HG03565 (cell line): ENCODE measurements around the gene NEK2.
"Not testable (repeated sequence)": the region's sequence is repeated elsewhere in the genome, so short reads cannot be mapped to it uniquely, and the experiment has no call there.

Experiments
- ATAC-seq: cut with Tn5 transposase; IDR thresholded peaks from one replicate; pipeline ENCODE4 v1.9.1; 2021; ENCODE audit warnings: mild to moderate bottlenecking, moderate library complexity; ENCODE audit not compliant: unreplicated experiment

NEK2 gene

DNA sequence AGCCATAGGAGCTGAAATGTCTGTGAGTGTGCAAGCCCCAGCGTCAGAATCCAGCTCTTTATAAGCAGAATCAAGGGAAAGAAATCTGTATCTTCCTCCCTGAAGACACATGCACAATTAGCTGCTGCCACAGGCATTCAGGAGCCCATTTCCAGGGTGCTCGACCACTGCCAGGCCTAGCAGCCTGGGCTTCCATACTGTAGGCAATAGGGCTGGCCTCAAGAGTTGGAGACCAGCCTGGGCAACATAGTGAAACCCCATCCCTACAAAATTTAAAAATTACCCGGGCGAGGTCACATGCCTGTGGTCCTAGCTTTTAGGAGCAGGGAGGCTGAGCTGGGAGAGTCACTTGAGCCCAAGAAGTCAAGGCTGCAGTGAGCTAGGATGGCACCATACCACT, 41.0 kb downstream of the NEK2 start:
- no peak for ATAC-seq

DNA sequence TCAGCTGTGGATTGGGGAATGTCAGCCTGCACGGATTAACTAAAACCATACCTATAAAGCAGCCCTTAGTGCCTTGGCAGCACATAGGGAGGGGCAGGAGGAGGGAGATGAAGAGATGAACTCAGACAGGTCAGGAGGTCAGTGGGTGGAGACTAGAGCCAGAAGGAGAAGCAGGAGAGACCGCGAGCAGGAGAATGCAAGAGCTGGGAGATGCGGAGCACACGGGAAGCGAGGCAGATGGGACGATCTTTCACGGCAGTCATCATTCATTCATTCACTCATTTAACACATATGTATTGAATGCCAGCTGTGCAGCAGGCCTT, 41.9 kb downstream of the NEK2 start:
- no peak for ATAC-seq

DNA sequence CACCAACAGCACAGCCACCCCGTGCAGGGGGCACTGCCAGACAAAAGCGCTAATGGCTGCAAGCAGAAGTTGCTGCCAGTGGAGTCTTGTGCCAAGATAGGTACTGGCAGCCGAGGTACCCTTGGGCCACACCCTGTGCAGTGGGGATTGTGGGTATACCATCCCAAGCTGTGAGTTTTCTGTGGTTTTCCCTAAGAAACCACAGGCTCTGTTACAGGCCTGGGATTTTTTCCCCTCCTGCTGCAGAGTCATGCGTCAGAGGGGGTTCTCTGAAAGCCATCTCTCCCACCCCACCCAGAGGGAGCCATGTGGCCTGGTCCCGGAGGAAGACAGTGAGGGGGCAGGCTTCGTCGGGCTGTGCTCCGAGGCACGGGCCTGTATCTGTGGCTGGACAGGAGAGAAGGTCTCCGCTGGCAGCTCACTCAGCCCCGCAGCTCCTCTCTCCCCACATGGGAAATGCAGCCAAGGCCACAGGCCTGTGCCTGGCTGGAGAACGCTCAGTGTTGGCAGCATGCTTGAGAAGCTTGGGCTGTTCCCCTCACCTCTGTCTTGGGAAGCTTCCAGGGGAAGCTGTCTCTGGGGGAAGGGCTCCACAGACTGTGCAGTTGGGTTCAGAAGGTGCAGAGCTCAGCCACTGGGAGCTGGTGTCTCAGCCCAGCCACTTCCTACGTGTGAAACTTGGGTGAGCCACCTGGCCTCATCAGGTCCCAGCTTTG, 42.5 kb downstream of the NEK2 start:
- no peak for ATAC-seq

DNA sequence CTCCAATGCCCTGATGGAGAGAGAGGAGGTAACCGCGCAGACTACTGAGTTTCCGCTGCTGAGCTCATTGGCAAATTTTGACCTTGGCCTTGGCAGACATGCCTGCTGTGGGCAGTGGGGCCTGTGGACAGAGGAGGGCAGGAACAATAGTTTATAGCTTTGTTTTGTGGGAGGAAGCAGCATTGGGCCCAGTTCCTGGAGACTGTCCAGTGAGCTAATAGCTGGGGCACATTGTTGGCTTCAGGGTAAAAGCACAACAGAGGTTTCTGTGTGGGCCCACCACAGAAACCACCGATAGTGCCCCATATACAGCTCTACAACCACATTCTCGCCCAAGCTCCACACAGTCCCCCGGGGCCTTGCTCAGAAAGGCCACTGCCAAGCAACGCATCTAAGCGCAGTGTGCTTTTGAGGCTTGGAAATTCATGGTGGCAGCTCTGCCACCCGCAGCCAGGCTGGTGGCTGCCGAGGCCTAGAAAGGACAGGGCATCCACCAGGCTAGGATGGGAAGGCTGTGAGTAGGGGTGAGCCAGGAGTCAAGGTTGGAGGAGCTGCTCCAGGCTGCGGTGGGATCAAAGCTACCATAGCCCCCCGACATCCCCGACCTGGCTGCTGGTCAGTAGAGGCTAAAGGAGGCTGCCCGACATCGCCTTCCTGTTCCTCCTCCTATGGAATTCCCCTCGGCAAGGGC, 43.2 kb downstream of the NEK2 start:
- peak; percentile 57 for ATAC-seq

DNA sequence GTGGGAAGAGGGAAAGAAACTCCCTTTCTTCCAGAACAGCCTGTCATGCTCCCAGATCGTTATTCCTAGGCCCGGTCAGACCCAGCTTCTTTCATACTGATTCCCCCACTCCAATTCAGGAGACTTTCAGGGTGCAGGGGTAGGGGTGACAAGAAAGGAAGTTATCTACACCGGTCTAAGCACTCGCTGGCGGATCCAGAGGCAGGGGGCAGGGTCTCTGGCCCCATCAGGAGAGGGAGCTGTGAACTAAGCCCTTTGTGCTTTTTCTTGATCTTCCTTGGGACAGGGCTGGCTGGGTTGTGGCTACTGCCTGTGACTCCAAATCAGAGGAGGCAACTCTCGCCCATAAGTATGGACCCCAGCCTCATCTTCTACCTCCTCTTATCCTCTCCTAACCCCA, 44.3 kb downstream of the NEK2 start:
- ATAC-seq = no peak

DNA sequence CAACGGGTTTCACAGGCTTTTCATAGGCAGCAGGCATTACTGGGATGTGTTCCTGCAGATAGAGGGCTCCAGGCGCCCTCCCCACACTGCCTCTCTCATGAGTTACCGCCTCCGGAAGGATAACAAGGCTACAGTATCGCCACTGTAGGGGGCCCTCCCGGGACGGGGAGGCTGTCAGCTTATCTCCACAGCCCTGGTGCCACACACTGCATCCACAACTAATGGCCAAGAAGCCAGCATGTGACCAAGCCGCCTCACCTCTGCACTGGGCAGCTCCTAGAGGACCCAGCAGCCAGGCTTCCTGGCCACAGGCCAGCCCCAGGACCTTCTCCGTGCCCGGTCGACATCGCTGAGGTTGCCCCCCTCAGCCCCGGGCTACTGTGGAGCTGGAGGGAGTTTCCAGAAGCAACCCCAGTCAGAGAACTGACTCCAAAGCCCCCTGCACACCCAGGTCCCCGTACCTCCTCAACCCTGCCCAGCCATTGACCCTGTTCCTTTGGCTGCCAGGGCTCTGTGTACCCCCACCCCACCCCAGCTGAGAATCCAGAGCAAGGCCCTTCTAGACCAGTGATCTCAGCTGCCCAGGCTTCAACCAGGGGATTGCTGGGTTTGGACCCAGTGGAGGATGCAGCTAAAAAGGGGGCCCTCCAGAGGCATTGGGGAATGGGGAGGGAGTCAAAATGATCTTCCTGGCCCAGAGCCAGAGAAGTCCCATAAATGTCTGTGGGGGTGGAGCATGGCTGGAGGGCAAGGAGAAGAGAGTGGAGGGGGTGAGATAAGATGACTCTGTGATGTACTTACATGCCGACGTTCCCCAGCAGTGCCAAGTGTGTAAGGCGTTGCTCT, 45.0 kb downstream of the NEK2 start:
- ATAC-seq = no peak

DNA sequence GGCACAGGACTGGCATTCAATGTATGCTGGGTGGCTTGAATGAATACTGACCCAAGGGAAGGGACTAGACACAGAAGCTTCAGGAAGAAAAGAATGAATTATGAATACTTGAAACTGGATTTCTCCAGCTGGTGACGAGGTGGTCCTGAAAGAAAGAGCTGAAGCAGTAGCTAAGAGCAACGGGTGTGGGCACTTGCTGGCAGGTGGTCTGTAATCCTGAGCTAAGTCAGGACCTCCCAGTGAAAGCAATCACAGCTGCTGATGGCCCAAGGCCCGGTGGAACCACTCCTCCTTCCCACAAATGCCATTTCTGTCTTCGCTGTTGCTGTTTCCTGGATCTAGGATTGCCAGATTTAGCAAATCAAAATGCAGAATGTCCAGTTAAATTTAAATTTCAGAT, 47.0 kb downstream of the NEK2 start:
- no peak for ATAC-seq

DNA sequence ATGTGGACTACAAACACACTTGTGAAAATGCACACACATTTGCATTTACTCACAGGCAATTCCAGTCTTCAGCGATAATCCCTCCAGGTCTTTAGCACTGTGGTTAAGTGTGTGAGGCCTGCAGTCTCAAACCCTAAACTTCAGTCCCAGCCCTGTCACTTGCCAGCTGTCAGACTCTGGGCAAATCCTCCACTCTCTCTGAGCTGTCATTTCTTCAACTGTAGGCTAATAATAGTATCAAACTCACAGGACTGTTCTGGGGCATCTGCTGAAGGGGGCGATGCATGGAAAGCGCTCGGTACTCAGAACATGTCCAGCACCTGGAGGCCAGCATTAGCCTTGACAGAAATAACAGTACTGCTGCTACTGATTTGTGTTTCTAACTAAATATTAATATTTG, 48.2 kb downstream of the NEK2 start:
- ATAC-seq = no peak

DNA sequence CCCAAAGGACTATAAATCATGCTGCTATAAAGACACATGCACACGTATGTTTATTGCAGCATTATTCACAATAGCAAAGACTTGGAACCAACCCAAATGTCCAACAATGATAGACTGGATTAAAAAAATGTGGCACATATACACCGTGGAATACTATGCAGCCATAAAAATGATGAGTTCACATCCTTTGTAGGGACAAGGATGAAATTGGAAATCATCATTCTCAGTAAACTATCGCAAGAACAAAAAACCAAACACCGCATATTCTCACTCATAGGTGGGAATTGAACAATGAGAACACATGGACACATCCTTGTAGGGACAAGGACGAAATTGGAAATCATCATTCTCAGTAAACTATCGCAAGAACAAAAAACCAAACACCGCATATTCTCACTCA, 49.6 kb downstream of the NEK2 start:
- ATAC-seq = not testable (repeated sequence)

DNA sequence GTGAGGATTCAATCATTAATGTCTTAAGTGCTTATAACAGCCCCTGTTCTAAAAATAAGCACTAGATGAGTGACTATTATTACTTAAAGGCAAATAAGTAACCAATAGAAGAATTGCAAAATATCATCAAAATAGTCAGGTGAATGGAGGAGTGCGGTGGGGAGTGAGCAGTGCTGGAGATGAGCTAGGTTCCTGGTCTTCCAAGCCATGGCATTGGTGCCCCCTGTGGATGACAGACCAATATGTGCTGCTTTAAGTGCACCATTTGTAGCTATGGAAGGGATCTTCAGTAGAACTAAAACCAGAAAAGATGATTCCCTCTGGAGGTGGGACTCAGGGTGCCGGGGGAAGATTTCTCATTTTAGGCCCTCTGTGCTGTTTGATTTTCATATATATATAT, 50.4 kb downstream of the NEK2 start:
- no peak for ATAC-seq

DNA sequence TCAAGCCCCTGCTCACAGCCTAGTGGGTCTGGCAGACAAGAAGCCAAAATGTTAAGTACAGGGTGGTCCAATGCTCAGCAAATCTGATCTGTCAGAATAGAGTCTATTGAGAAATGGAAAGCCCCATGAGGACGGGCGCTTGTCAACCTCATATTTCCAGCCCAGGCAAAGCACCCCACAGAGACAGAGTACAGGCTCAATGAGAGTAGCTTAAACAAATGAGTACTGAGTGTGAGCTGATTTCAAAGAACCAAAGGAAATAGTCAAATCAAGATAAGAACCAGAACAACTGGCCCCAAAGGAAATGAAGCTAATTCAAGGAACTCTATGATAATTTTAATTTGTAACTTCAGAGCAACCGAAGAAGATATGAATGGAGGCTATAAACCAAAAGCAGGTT, 51.9 kb downstream of the NEK2 start:
- ATAC-seq = no peak

DNA sequence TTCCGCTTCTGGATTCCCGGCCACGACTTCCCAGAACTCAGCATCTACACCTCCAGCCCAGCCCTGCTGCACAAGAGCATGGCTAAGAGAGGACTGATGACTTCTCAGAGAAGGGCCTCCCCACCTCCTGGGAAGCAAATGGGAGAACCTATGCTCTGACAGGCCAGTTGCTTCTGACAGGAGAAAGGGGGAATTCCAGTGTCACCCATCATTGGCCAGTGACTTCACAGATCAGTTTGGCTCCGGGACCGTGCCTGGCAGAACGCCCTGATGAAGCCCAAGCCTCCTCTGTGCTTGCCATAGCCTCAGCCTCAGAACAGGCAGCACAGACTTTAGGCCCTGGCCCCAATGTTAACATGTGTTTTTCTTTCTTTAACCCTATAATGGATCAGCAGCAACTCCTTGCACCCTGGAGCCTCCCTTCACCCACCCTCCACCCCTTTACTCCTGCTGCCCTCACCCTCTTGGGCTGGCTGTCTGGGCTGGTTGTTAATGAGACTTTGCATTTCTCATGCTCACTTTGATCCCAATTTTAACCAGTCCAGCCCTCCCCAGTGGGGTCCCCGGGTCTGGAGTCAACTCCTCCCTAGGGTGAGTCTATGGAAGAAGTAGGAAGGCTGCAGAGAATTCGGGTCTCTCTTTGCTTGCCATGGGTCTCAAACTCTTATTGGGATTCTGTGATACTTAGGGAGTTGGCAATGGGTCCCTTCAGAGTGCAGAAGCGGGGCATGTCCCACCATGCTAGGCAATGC, 53.8 kb downstream of the NEK2 start:
- ATAC-seq = no peak

DNA sequence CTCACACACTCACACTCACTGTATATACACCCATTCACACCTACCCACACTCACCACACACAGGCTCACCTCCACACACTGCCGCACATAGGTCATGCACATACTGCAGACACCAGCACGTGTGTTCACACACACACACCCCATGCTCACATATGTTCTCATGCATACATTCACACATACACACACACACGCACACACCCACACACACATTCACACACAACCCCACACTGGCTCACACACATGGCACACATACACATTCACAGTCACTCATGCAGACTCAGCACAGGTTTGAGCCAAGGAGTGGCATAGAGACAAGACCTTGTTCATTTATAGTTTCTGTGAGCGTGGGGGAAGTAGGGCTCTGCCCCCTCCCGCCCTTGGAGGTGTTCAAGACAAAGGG, 55.3 kb downstream of the NEK2 start:
- no peak for ATAC-seq

DNA sequence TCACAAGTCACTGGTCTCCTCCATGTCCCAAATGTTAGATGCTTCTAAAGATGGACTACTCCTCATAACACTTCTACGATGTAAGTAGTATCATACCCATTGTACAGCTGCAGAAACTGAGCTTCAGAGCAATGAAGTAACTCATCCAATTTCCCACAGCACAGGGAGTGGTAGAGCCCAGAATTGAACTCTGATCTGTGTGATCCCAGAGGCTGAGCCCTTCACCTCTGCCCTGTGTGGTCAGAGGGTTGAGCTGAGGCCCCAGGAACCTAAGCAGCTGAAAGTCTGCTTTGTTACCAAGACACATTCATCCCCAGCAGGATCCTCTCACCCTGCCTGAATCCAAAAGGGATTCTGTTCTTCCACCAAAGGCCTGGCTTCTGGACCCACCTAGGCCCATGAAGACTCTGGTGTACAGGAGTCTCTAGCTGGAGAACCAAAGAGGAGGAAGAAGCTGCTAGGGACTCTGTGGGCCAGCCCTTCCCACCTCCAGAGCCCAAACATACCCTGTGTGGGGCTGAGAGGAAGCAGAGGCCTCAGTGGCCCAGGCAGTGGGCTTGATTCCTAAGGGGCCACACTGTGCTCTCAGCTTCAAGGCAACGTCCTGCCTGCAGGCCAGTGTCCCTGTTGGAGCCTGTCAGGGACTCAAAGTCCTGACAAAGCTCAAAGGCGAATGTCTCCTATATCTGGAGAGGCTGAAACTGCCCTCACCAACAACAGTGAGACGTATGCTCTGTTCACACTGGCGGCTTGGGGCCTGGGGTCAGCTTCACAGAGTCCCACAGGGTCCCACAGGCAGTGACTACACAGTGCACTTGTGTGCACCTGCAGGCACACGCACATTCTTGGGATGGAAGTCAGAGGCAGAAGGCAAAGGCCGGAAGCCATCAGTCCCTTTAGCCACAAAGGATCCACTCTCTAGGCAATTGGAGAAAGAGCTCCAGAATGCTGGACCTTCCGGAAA, 56.1 kb downstream of the NEK2 start:
- no peak for ATAC-seq

DNA sequence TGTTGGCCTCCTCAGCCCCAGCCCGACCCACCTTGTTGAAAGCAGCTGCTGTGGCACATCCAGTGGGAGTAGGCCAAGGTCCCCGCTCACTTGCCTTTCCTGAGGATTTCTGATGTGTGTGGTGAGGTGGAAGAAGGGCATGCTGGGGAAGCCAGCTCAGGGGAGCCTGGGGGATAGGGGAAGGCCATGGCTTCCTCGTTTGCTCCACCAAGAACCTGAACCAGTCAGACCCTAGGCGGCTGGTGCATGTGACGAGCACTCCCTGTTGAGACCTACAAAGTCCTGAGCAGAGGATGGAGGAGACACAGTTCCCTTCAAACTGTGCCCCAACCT, 58.5 kb downstream of the NEK2 start:
- ATAC-seq = no peak

DNA sequence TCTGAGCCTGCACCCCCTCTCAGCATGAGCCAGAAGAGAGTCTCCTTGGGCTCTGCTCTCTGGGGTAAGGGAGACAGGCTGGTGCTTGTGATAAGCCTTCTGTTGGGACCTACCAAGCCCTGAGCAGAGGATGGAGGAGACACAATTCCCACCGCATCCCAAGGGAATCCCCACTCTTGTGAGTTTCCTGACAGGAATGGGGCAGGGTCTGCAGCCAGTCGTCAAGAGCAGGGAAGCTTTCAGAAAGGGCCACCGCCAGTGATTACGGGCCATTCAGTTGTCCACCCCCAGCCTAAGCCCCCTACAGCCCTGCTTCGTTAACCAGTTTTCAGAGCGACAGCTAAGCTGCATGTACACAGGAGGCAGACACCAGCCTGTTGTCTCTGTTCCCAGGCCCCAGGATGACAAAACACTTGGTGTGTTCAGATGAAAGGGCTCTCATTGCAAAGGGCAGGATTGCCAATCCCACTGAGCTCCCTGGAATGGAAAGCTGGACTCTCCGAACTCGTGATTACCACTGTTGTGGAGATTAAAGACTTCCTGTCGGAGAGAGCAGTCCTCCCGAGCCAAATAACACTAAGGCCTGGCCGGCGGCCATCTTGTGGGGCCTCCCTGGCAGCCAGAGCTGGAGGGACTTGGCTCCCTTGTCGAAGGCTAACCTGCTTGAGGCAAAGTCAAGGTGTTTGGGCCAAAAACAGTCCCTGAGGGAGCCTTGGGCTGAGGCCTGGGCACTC, 59.0 kb downstream of the NEK2 start:
- no peak for ATAC-seq

DNA sequence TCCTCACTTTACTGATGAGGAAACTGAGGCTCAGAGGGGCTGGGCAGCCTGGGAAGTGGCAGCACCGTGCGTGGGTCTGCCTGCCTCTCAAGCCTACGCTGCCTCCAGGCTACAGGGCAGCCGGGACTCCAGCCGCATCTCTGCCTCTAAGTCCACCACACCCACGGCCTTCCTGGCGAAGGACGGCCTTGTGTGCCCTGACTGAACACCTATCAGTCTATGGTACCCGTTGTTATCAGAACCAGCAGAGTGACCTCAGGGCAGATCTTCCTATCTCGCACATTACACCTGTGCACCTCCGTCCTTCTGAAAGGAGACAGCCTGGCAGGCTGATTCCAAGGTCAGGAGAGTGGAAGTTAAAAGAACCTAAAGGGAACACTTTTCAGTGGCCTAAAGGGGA, 60.8 kb downstream of the NEK2 start:
- ATAC-seq = no peak

DNA sequence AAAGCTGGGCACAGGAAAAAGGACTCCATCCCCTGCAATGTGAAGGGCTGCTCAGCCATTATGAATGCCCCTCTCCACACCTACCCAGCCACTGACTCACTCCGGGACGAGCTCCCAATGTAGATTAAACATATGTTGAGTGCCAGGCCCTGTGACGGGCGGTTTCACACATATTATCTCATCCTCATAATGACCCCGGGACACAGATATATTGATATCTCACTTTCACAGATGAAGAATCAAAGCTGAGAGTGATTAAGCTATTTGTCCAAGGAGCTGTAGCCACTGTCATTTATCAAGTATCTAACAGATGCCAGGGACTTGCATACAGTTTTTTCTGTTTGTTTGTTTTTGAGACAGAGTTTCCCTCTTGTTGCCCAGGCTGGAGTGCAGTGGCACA, 61.5 kb downstream of the NEK2 start:
- no peak for ATAC-seq

DNA sequence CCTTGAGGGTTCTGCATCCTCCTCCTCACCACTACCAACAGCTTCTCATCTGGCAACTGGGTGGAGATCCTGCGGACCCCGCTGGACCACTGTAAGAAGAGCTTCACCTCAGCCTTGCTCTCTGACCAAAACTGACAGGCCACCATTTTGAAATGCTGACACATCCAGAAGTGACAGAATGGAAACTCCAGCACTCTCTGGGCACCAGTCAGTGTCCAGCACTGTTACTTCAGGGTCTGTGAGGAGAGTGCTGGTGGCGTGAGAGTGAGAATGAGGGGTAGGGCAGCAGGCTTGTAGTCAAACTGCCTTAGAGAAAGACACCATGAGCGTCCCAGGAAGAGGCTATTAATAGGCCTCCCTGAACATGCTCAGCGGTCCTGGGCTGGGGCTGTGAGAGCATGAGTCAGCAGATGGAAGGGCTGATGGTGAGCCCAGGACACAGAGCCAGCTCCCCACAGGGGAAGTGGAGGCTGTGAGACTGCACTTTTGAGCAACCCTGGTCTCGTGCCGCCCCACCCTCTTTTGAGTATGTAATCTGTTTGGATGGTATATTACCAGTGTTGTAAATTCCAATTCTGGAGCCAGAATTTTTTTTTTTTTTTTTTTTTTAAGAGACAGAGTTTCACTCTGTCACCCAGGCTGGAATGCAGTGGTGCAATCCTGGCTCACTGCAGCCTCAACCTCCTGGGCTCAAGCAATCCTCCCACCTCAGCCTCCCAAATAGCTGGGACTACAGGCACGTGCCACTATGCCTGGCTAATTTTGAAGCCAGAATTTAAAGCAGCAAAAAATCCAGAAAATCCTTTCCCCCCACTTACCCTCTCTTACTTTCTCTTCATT, 62.1 kb downstream of the NEK2 start:
- no peak for ATAC-seq
